ENCODE measurements around the gene LINC01488.

DNA sequence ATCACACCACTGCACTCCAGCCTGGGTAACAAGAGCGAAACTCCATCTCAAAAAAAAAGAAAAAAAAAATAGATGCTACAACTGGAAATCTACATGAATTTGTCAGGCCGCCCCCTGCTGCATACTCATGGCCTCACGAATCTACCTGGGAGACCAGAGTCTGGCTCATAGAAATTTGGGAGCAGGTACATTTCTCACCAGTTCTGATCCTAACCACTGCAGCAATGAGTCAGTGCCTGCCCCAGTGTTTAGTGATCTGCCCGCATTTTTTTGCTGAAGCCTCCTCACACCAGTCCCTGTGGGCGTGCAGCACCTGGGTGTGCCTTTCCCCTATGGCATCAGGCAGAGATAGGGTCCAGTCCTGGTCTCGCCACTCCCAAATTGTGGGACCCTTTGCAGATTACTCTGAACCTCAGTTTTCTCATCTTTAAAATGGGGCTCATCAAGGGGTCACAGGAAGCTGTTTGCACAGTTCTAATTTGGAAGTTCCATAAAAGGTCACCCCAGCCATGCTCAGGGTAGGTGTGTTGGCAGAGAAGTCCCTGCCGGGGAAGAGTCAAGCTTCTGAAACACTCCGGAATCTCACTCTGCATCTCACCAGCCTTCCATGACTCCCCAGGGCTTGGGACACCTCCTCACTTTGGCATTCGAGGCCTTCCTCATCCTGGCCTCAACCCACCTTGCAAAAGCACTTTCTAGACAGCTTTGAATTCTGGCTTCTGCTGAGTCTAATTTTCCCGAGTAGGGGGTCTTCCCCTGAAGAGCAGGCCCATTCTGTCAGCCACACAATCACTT lies 39.3 kb upstream of the LINC01488 start:
- TF ChIP-seq, protein P1, sequence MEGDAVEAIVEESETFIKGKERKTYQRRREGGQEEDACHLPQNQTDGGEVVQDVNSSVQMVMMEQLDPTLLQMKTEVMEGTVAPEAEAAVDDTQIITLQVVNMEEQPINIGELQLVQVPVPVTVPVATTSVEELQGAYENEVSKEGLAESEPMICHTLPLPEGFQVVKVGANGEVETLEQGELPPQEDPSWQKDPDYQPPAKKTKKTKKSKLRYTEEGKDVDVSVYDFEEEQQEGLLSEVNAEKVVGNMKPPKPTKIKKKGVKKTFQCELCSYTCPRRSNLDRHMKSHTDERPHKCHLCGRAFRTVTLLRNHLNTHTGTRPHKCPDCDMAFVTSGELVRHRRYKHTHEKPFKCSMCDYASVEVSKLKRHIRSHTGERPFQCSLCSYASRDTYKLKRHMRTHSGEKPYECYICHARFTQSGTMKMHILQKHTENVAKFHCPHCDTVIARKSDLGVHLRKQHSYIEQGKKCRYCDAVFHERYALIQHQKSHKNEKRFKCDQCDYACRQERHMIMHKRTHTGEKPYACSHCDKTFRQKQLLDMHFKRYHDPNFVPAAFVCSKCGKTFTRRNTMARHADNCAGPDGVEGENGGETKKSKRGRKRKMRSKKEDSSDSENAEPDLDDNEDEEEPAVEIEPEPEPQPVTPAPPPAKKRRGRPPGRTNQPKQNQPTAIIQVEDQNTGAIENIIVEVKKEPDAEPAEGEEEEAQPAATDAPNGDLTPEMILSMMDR (IDR thresholded peaks at IDR 0.05): no peak
- TF ChIP-seq POLR2A (IDR thresholded peaks at IDR 0.05): no peak
